IMR-90 (cell line): Measurements from ENCODE around the gene ENDOV. TPM values are rescaled to one million over a fixed set of nuclear protein-coding genes. Genes with fewer than 3 reads are reported as not detected.

ENCODE experiments used
- ATAC-seq: fragments of 200-7000 bp; cut with Tn5 transposase; 2 replicates; pipeline ENCODE4 v1.9.1; 2020; ENCODE audit warnings: low read depth, mild to moderate bottlenecking, moderate library complexity
- BruUV-seq: library from RNA; stranded (reverse); fragments of 400-500 nt; replicated peaks from 2 replicates; lab custom pipeline; 2021; lab: Mats Ljungman, UMichigan
- CTCF ChIA-PET: fragments of 300-600 bp; formaldehyde crosslinking; extraction: SDS; loops from one replicate; lab custom pipeline; 2021; ENCODE audit warnings: antibody characterized with exemption; lab: Yijun Ruan, JAX
- POLR2A ChIA-PET: fragments of 300-600 bp; sonication (Branson Sonifier 250); formaldehyde crosslinking; loops from one replicate; lab custom pipeline; 2022; ENCODE audit warnings: antibody characterized with exemption; ENCODE audit not compliant: unreplicated experiment; lab: Charles Lee
- DNase-seq: peaks from one replicate; pipeline ENCODE4 v3.0.0; 2013
- H2AFZ ChIP-seq: replicated peaks from 2 replicates; pipeline ENCODE3; 2013; ENCODE audit warnings: low read length, mild to moderate bottlenecking; ENCODE audit not compliant: poor library complexity
- H2AK5ac ChIP-seq: 2 replicates; pipeline ENCODE4 v1.6.1; 2013; ENCODE audit warnings: low read depth, low read length, inconsistent platforms
- H2AK9ac ChIP-seq: replicated peaks from 2 replicates; pipeline ENCODE3; 2013; ENCODE audit warnings: mild to moderate bottlenecking, low read depth, low read length, moderate library complexity; ENCODE audit not compliant: poor library complexity
- H2BK120ac ChIP-seq: 2 replicates; pipeline ENCODE4 v1.6.1; 2013; ENCODE audit warnings: low read depth, low read length, inconsistent platforms
- H2BK15ac ChIP-seq: 3 replicates; pipeline ENCODE4 v1.6.1; 2013; ENCODE audit warnings: low read depth, low read length, inconsistent platforms
- H2BK20ac ChIP-seq: 2 replicates; pipeline ENCODE4 v1.6.1; 2013; ENCODE audit warnings: low read depth, mild to moderate bottlenecking, inconsistent platforms, low read length, moderate library complexity
- H2BK5ac ChIP-seq: 2 replicates; pipeline ENCODE4 v1.6.1; 2013; ENCODE audit warnings: mild to moderate bottlenecking, low read depth, low read length, inconsistent platforms; ENCODE audit not compliant: poor library complexity, severe bottlenecking
- H3K14ac ChIP-seq: replicated peaks from 2 replicates; pipeline ENCODE4 v1.6.1; 2013; ENCODE audit warnings: low read depth, low read length, inconsistent platforms
- H3K18ac ChIP-seq: 2 replicates; pipeline ENCODE4 v1.6.1; 2013; ENCODE audit warnings: low read depth, low read length, control low read depth
- H3K23ac ChIP-seq: 2 replicates; pipeline ENCODE4 v1.6.1; 2013; ENCODE audit warnings: low read depth, low read length, inconsistent platforms
- H3K27ac ChIP-seq: 2 replicates; pipeline ENCODE4 v1.5.1; 2013; ENCODE audit warnings: mild to moderate bottlenecking, control low read depth, low read length; ENCODE audit not compliant: insufficient read depth
- H3K27me3 ChIP-seq: 2 replicates; pipeline ENCODE4 v1.6.1; 2013; ENCODE audit warnings: low read length; ENCODE audit not compliant: control insufficient read depth, insufficient read depth
- H3K36me3 ChIP-seq: 2 replicates; pipeline ENCODE4 v1.6.1; 2013; ENCODE audit warnings: low read length, mixed read lengths; ENCODE audit not compliant: control insufficient read depth, insufficient read depth
- H3K4ac ChIP-seq: 2 replicates; pipeline ENCODE4 v1.6.1; 2013; ENCODE audit warnings: low read depth, low read length, inconsistent platforms
- H3K4me1 ChIP-seq: 2 replicates; pipeline ENCODE4 v1.6.1; 2013; ENCODE audit warnings: low read length, mixed read lengths; ENCODE audit not compliant: control insufficient read depth, insufficient read depth
- H3K4me2 ChIP-seq: 2 replicates; pipeline ENCODE4 v1.6.1; 2013; ENCODE audit warnings: low read depth, mild to moderate bottlenecking, control low read depth, low read length, moderate library complexity
- H3K4me3 ChIP-seq: 2 replicates; pipeline ENCODE4 v1.5.1; 2013; ENCODE audit warnings: low read depth, mild to moderate bottlenecking, control low read depth, low read length, moderate library complexity; ENCODE audit not compliant: insufficient read depth
- H3K56ac ChIP-seq: 2 replicates; pipeline ENCODE4 v1.6.1; 2013; ENCODE audit warnings: low read length, inconsistent platforms; ENCODE audit not compliant: insufficient read depth; ENCODE audit errors: extremely low read depth
- H3K79me1 ChIP-seq, 2 experiments: 2 replicates each; pipeline ENCODE4 v1.6.1; 2013; ENCODE audit warnings: low read length in 2 of 2, inconsistent platforms in 1 of 2, low read depth in 1 of 2
- H3K9ac ChIP-seq: 2 replicates; pipeline ENCODE4 v1.6.1; 2013; ENCODE audit warnings: low read depth, low read length, control low read depth
- H3K9me1 ChIP-seq: 2 replicates; pipeline ENCODE4 v1.6.1; 2013; ENCODE audit warnings: low read length, inconsistent platforms; ENCODE audit not compliant: insufficient read depth
- H3K9me3 ChIP-seq: 2 replicates; pipeline ENCODE4 v1.6.1; 2013; ENCODE audit warnings: low read length; ENCODE audit not compliant: control insufficient read depth, insufficient read depth
- H4K20me1 ChIP-seq: 2 replicates; pipeline ENCODE4 v1.6.1; 2013; ENCODE audit warnings: low read length, inconsistent platforms; ENCODE audit not compliant: insufficient read depth
- H4K5ac ChIP-seq: 2 replicates; pipeline ENCODE4 v1.6.1; 2013; ENCODE audit warnings: mild to moderate bottlenecking, low read depth, low read length, control low read depth
- H4K8ac ChIP-seq, 2 experiments: 2 replicates each; pipeline ENCODE4 v1.6.1; 2013; ENCODE audit warnings: low read depth in 2 of 2, low read length in 2 of 2, control low read depth in 1 of 2, inconsistent platforms in 1 of 2
- H4K91ac ChIP-seq: 2 replicates; pipeline ENCODE4 v1.6.1; 2013; ENCODE audit warnings: low read depth, low read length, inconsistent platforms; ENCODE audit not compliant: insufficient read depth
- CHD1 ChIP-seq: IDR thresholded peaks from 2 replicates; pipeline ENCODE4 v1.6.1; 2012; ENCODE audit warnings: low read depth, low read length, improper control_type of control experiment
- MAFK ChIP-seq: IDR thresholded peaks from 2 replicates; pipeline ENCODE4 v1.6.1; 2012; ENCODE audit warnings: low read depth, low read length, improper control_type of control experiment
- MAZ ChIP-seq: IDR thresholded peaks from 2 replicates; pipeline ENCODE4 v1.6.1; 2012; ENCODE audit warnings: low read depth, mild to moderate bottlenecking, low read length, improper control_type of control experiment, moderate library complexity, borderline replicate concordance
- MXI1 ChIP-seq: IDR thresholded peaks from 2 replicates; pipeline ENCODE4 v1.6.1; 2012; ENCODE audit warnings: low read depth, mild to moderate bottlenecking, low read length, moderate library complexity, borderline replicate concordance
- RFX5 ChIP-seq: IDR thresholded peaks from 2 replicates; pipeline ENCODE4 v1.8.0; 2012; ENCODE audit warnings: low read depth, mild to moderate bottlenecking, low read length, moderate library complexity
- SMC3 ChIP-seq: fragments of 150-350 bp; IDR thresholded peaks from 2 replicates; pipeline ENCODE4 v1.6.1; 2016; ENCODE audit warnings: low read depth, mild to moderate bottlenecking, antibody characterized with exemption, low read length, moderate library complexity
- USF2 ChIP-seq: fragments of 150-350 bp; IDR thresholded peaks from 2 replicates; pipeline ENCODE4 v1.6.1; 2017; ENCODE audit warnings: mild to moderate bottlenecking, antibody characterized with exemption, low read length, low read depth
- WGBS, 2 experiments: methylation state at CpG; one replicate each; pipeline versions ENCODE4 v1.1.5 to v1.1.7; 2013; ENCODE audit warnings: missing lambda C conversion rate in 2 of 2; ENCODE audit not compliant: insufficient read length in 1 of 2; ENCODE audit errors: extremely low coverage in 2 of 2; 5-methylcytosine and 5-hydroxymethylcytosine counted together
- dilution Hi-C: fragments of 300-500 bp; cut with HindIII; formaldehyde crosslinking; loops from one replicate; pipeline ENCODE4 v1.14.3; 2018; ENCODE audit warnings: low sequenced_read_pairs; ENCODE audit not compliant: unreplicated experiment
- in situ Hi-C: fragments of 300-500 bp; cut with MboI; formaldehyde crosslinking; loops from 3 replicates; pipeline ENCODE4 v1.14.3; 2019; ENCODE audit warnings: low sequenced_read_pairs, inconsistent platforms, mixed read lengths
- intact Hi-C: fragments of 100-400 bp; cut with micrococcal nuclease; formaldehyde crosslinking; loops from 2 replicates; pipeline ENCODE4 v1.10.0; 2022
- polyA plus RNA-seq, 3 experiments: library from polyadenylated mRNA; depleted of rRNA; stranded (reverse); fragments of >200 nt; gene quantifications; 2 replicates each; pipeline ENCODE4 v1.2.3, GENCODE V29; 2012; ENCODE audit warnings: low replicate concordance in 1 of 3
- total RNA-seq: library from RNA; depleted of rRNA; stranded (reverse); fragments of >200 nt; gene quantifications from 2 replicates; pipeline ENCODE4 v1.2.3, GENCODE V29; 2012

Gene ENDOV
- total and polyA plus RNA-seq, 2 of the 4 experiments (the other 2 are of a cell fraction): 15.1 to 30.3 TPM

GRCh38 chr17:80428363-80428762 lies 13.4 kb downstream of the ENDOV start:
- ATAC-seq (no peak), DNase-seq (no peak)
- no peak overlapping the region for H3K4ac ChIP-seq
- no peak overlapping the region for H3K27ac ChIP-seq
- no peaks in the 10 kb centered on the region for H3K27me3 ChIP-seq
- no TSS peak for BruUV-seq
- no peak overlapping the region for H4K8ac ChIP-seq
- H2AK5ac ChIP-seq: no peak overlapping the region
- TF ChIP-seq CHD1 (no peak), SMC3 (no peak), RFX5 (no peak), MAFK (no peak), MXI1 (no peak), USF2 (no peak), MAZ (no peak)
- H2BK5ac ChIP-seq: no peak overlapping the region
- in situ Hi-C loops: loop anchor here (5.0 to 10.0 kb wide), 2 partner anchors 446 to 554 kb away; no protein-coding TSS in a partner anchor
- no peak overlapping the region for H3K56ac ChIP-seq
- H2AK9ac ChIP-seq: no peak overlapping the region
- no peak overlapping the region for H4K91ac ChIP-seq
- no peak overlapping the region for H3K4me2 ChIP-seq
- H3K18ac ChIP-seq: no peak overlapping the region
- H2BK120ac ChIP-seq: no peak overlapping the region
- H3K79me1 ChIP-seq: no peaks in the 10 kb centered on the region
- POLR2A ChIA-PET: interaction anchor here (0.6 kb wide), 1 partner anchor 9 kb away, joined by 4 read pairs; no protein-coding TSS in a partner anchor
- peaks cover 13% of the 10 kb centered on the region; the same call in 1 of the 2 replicates for H3K36me3 ChIP-seq
- H4K5ac ChIP-seq: no peak overlapping the region
- intact Hi-C loops: loop anchor here (5.0 kb wide), 3 partner anchors 44 to 464 kb away; no protein-coding TSS in a partner anchor
- no peak overlapping the region for H3K9ac ChIP-seq
- peaks cover 7% of the 10 kb centered on the region for H4K20me1 ChIP-seq
- H3K23ac ChIP-seq: no peak overlapping the region
- dilution Hi-C loops: no loop called here
- H2BK20ac ChIP-seq: no peak overlapping the region
- CTCF ChIA-PET: no interaction called here
- H3K9me3 ChIP-seq: no peaks in the 10 kb centered on the region
- H2BK15ac ChIP-seq: no peak overlapping the region
- H3K4me3 ChIP-seq: no peak overlapping the region
- no peaks in the 10 kb centered on the region for H3K9me1 ChIP-seq
- no peaks in the 10 kb centered on the region for H3K4me1 ChIP-seq
- H3K14ac ChIP-seq: no peak overlapping the region
- no peak overlapping the region for H2AFZ ChIP-seq
- 67% methylated on average over 1 of the region's 12 CpGs; no CpG with 5 or more reads in 1 of the 2 experiments for WGBS, 2 experiments
